Lower leg skin (tissue), 4 donors: ENCODE measurements around the gene KRTAP5-4. TPM values are rescaled to one million over a fixed set of nuclear protein-coding genes. Genes with fewer than 3 reads are reported as not detected.

Experiments used
- DNase-seq, 2 donors: peaks; one replicate each; pipeline ENCODE4 v3.0.0-alpha.2; 2019; ENCODE audit warnings: low spot score in 2 of 2
- H3K4me3 ChIP-seq: fragments of 200-600 bp; sonication (generic); 2 replicates; pipeline ENCODE4 v1.5.1; 2017; ENCODE audit warnings: mild to moderate bottlenecking, low read depth; ENCODE audit not compliant: poor library complexity, severe bottlenecking
- CTCF ChIP-seq, 3 donors: fragments of 450-650 bp; IDR thresholded peaks; one replicate each; pipeline ENCODE4 v1.5.1; 2016; ENCODE audit warnings: antibody characterized with exemption in 3 of 3, mild to moderate bottlenecking in 3 of 3, moderate library complexity in 2 of 3
- POLR2A ChIP-seq, 2 donors: fragments of 450-650 bp; IDR thresholded peaks; one replicate each; pipeline ENCODE4 v1.6.1; 2016 to 2017; ENCODE audit warnings: antibody characterized with exemption in 2 of 2, mild to moderate bottlenecking in 1 of 2, moderate library complexity in 1 of 2
- WGBS, 2 donors: methylation state at CpG; one replicate each; pipeline ENCODE4 v1.1.5; 2018; 5-methylcytosine and 5-hydroxymethylcytosine counted together
- intact Hi-C: fragments of 100-400 bp; cut with DNase I; formaldehyde crosslinking; loops from one replicate; pipeline ENCODE4 v1.15.0; 2023; ENCODE audit warnings: low total_unique reads
- total RNA-seq, 4 donors: library from RNA; depleted of rRNA; stranded (reverse); fragments of >200 nt; gene quantifications; one replicate each; pipeline ENCODE4 v1.1.0, GENCODE V29; 2016

Gene KRTAP5-4
- total RNA-seq, 4 donors from 2014 or later = 7.9 TPM; not detected in 3

- no peak overlapping the region for H3K4me3 ChIP-seq
- intact Hi-C loops = no loop called here
- WGBS, 2 donors = 81 to 90% methylated on average over 19 of the region's 19 CpGs
- no peak for TF ChIP-seq CTCF (IDR thresholded peaks at IDR 0.05)
- TF ChIP-seq POLR2A (IDR thresholded peaks at IDR 0.05) = no peak
- DNase-seq = no peak
These were observed 14.5 kb upstream of the KRTAP5-4 start for GRCh38 chr11:1636291-1636950.

- no peak for DNase-seq
- TF ChIP-seq POLR2A (IDR thresholded peaks at IDR 0.05) (no peak), CTCF (IDR thresholded peaks at IDR 0.05) (no peak)
- H3K4me3 ChIP-seq = no peak overlapping the region
- 84 to 92% methylated on average over 9 to 10 of the region's 10 CpGs for WGBS, 2 donors
- intact Hi-C loops = no loop called here
These were observed 11.9 kb upstream of the KRTAP5-4 start for GRCh38 chr11:1633864-1634263.

- no peak for TF ChIP-seq POLR2A (IDR thresholded peaks at IDR 0.05)
- TF ChIP-seq CTCF (IDR thresholded peaks at IDR 0.05) = no peak
- no peak overlapping the region for H3K4me3 ChIP-seq
- WGBS, 2 donors = 68 to 74% methylated on average over 9 to 11 of the region's 11 CpGs
- intact Hi-C loops = no loop called here
- DNase-seq = no peak
These were observed 10.2 kb upstream of the KRTAP5-4 start for GRCh38 chr11:1632053-1632714.

GRCh38 chr11:1631066-1631568 lies 9.2 kb upstream of the KRTAP5-4 start:
- intact Hi-C loops = no loop called here
- TF ChIP-seq CTCF (IDR thresholded peaks at IDR 0.05) = no peak
- no peak for TF ChIP-seq POLR2A (IDR thresholded peaks at IDR 0.05)
- no peak for DNase-seq
- H3K4me3 ChIP-seq = no peak overlapping the region
- 76 to 80% methylated on average over 13 of the region's 13 CpGs for WGBS, 2 donors

- no peak for TF ChIP-seq POLR2A (IDR thresholded peaks at IDR 0.05)
- TF ChIP-seq CTCF (IDR thresholded peaks at IDR 0.05) = no peak
These were observed 8.3 kb upstream of the KRTAP5-4 start for GRCh38 chr11:1630271-1630670.

More at GRCh38 chr11:1630271-1630670, 8.3 kb upstream of the KRTAP5-4 start:
- intact Hi-C loops = no loop called here
- DNase-seq = no peak
- WGBS, 2 donors = 69 to 78% methylated on average over 1 to 2 of the region's 2 CpGs
- no peak overlapping the region for H3K4me3 ChIP-seq
